MM.1S (cell line): Measurements from ENCODE around the gene KCNMA1.

Experiments
- EZH2 ChIP-seq: fragments of 300-600 bp; sonication (generic); optimal IDR thresholded peaks from 2 replicates; pipeline ENCODE3; 2017; ENCODE audit warnings: low read depth, mild to moderate bottlenecking, antibody characterized with exemption, low read length, mixed read lengths
- EZH2phosphoT487 ChIP-seq: fragments of 300-600 bp; sonication (generic); IDR thresholded peaks from 2 replicates; pipeline ENCODE4 v1.6.1; 2018; ENCODE audit warnings: antibody characterized with exemption, low read length
- TF ChIP-seq, protein P1 (sequence below): fragments of 300-600 bp; sonication (generic); IDR thresholded peaks from 2 replicates; pipeline ENCODE4 v1.5.1; 2016; ENCODE audit warnings: antibody characterized with exemption, low read length, mixed read lengths

GRCh38 chr10:77678146-77678545 is 40.5 kb upstream of the KCNMA1 start:
- no peak for TF ChIP-seq EZH2
- TF ChIP-seq, protein P1, sequence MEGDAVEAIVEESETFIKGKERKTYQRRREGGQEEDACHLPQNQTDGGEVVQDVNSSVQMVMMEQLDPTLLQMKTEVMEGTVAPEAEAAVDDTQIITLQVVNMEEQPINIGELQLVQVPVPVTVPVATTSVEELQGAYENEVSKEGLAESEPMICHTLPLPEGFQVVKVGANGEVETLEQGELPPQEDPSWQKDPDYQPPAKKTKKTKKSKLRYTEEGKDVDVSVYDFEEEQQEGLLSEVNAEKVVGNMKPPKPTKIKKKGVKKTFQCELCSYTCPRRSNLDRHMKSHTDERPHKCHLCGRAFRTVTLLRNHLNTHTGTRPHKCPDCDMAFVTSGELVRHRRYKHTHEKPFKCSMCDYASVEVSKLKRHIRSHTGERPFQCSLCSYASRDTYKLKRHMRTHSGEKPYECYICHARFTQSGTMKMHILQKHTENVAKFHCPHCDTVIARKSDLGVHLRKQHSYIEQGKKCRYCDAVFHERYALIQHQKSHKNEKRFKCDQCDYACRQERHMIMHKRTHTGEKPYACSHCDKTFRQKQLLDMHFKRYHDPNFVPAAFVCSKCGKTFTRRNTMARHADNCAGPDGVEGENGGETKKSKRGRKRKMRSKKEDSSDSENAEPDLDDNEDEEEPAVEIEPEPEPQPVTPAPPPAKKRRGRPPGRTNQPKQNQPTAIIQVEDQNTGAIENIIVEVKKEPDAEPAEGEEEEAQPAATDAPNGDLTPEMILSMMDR, result no peak
- no peak for TF ChIP-seq EZH2phosphoT487
